ENCODE measurements around the gene JMJD8.

The JMJD8 gene

GRCh38 chr16:709566-710499 lies 25.7 kb upstream of the JMJD8 start:
- no peak for DNase-seq (ENCODE audit: low read depth in 2 of 2)

- DNase-seq (ENCODE audit: low read depth in 2 of 2) = no peak
These were observed 24.8 kb upstream of the JMJD8 start for GRCh38 chr16:708959-709358.

- DNase-seq (ENCODE audit: low read depth in 2 of 2) = no peak
These were observed 23.9 kb upstream of the JMJD8 start for GRCh38 chr16:708019-708418.

- no peak for DNase-seq (ENCODE audit: low read depth in 2 of 2)
These were observed 23.0 kb upstream of the JMJD8 start for GRCh38 chr16:707062-707538.

GRCh38 chr16:706189-707061 lies 22.3 kb upstream of the JMJD8 start:
- DNase-seq (ENCODE audit: low read depth in 2 of 2) = no peak

- DNase-seq (ENCODE audit: low read depth in 2 of 2) = no peak
These were observed 21.5 kb upstream of the JMJD8 start, which contains the start of gene FBXL16 for GRCh38 chr16:705431-706188. FBXL16 (minus strand) TSS chr16:705801; CDS start chr16:697405, 8,396 bp downstream.

- no peak for DNase-seq (ENCODE audit: low read depth in 2 of 2)
These were observed 20.6 kb upstream of the JMJD8 start for GRCh38 chr16:704552-705380.

GRCh38 chr16:704047-704446 lies 19.9 kb upstream of the JMJD8 start:
- no peak for DNase-seq (ENCODE audit: low read depth in 2 of 2)

- no peak for DNase-seq (ENCODE audit: low read depth in 2 of 2)
These were observed 19.3 kb upstream of the JMJD8 start for GRCh38 chr16:703406-703805.

GRCh38 chr16:702341-702740 lies 18.2 kb upstream of the JMJD8 start:
- no peak for DNase-seq (ENCODE audit: low read depth in 2 of 2)

- DNase-seq (ENCODE audit: low read depth in 2 of 2) = peak in 1 of 2 donors; percentile 50
These were observed 16.8 kb upstream of the JMJD8 start for GRCh38 chr16:700684-701584.

- DNase-seq (ENCODE audit: low read depth in 2 of 2) = no peak
These were observed 15.0 kb upstream of the JMJD8 start for GRCh38 chr16:698911-699671.

- peak; percentile 66 to 67 for DNase-seq (ENCODE audit: low read depth in 2 of 2)
These were observed 11.4 kb upstream of the JMJD8 start for GRCh38 chr16:695355-696089.

GRCh38 chr16:694863-695354 lies 10.8 kb upstream of the JMJD8 start:
- DNase-seq (ENCODE audit: low read depth in 2 of 2) = no peak

- no peak for DNase-seq (ENCODE audit: low read depth in 2 of 2)
These were observed 10.2 kb upstream of the JMJD8 start for GRCh38 chr16:694187-694862.

GRCh38 chr16:693766-694165 lies 9.6 kb upstream of the JMJD8 start:
- no peak for DNase-seq (ENCODE audit: low read depth in 2 of 2)

- DNase-seq (ENCODE audit: low read depth in 2 of 2) = no peak
These were observed 9.2 kb upstream of the JMJD8 start for GRCh38 chr16:693364-693763.

Measured in stimulated activated CD4-positive, alpha-beta T cell treated with anti-CD3 and anti-CD28 coated beads, Interleukin-1b, Interleukin-23, amount 100 ng/mL, for 4 hours (primary cell).